GM12892 (cell line): Measurements from ENCODE around the gene SLC44A3.

Experiments used
- POLR2A ChIP-seq: IDR thresholded peaks from 2 replicates; pipeline ENCODE4 v1.6.1; 2011; ENCODE audit warnings: low read depth, low read length, control low read depth
- POLR2AphosphoS5 ChIP-seq: IDR thresholded peaks from 2 replicates; pipeline ENCODE4 v1.6.1; 2011; ENCODE audit warnings: low read depth, low read length, control low read depth
- TAF1 ChIP-seq: IDR thresholded peaks from 2 replicates; pipeline ENCODE4 v1.6.1; 2011; ENCODE audit warnings: low read depth, mild to moderate bottlenecking, control low read depth, low read length, borderline replicate concordance

- TF ChIP-seq POLR2A (no peak), POLR2AphosphoS5 (no peak), TAF1 (no peak)
These were observed 111.2 kb downstream of the SLC44A3 start for GRCh38 chr1:94931254-94931841.
